Endothelial cell of hepatic sinusoid (primary cell): ENCODE results near the gene SELENON.

Experiments used
- in situ Hi-C: cut with HindIII; loops from 2 replicates; pipeline ENCODE4 v1.10.0; 2017; ENCODE audit warnings: low sequenced_read_pairs

SELENON gene

GRCh38 chr1:25770541-25771220 is 29.3 kb upstream of the SELENON start:
- in situ Hi-C loops = no loop called here

GRCh38 chr1:25771221-25772114 is 28.5 kb upstream of the SELENON start:
- in situ Hi-C loops = no loop called here

- in situ Hi-C loops = no loop called here
These were observed 27.8 kb upstream of the SELENON start for GRCh38 chr1:25772164-25772563.

GRCh38 chr1:25772692-25773245 is 27.2 kb upstream of the SELENON start:
- in situ Hi-C loops = no loop called here

GRCh38 chr1:25773441-25774125 is 26.4 kb upstream of the SELENON start:
- in situ Hi-C loops = no loop called here

GRCh38 chr1:25774206-25774803 is 25.7 kb upstream of the SELENON start:
- in situ Hi-C loops = no loop called here

GRCh38 chr1:25774921-25775771 is 24.8 kb upstream of the SELENON start:
- in situ Hi-C loops = no loop called here

- in situ Hi-C loops = no loop called here
These were observed 20.6 kb upstream of the SELENON start for GRCh38 chr1:25779388-25779787.

GRCh38 chr1:25779894-25780293 is 20.1 kb upstream of the SELENON start:
- in situ Hi-C loops = loop anchor here (10.0 kb wide), 1 partner anchor 185 kb away; no protein-coding TSS in a partner anchor

GRCh38 chr1:25780318-25781129 is 19.5 kb upstream of the SELENON start:
- in situ Hi-C loops = loop anchor here (10.0 kb wide), 1 partner anchor 186 kb away; no protein-coding TSS in a partner anchor

GRCh38 chr1:25781130-25781433 is 18.9 kb upstream of the SELENON start:
- in situ Hi-C loops = loop anchor here (10.0 kb wide), 1 partner anchor 186 kb away; no protein-coding TSS in a partner anchor

GRCh38 chr1:25782608-25783201 is 17.3 kb upstream of the SELENON start:
- in situ Hi-C loops = loop anchor here (10.0 kb wide), 1 partner anchor 188 kb away; no protein-coding TSS in a partner anchor

- in situ Hi-C loops = loop anchor here (5.0 to 10.0 kb wide), 2 partner anchors 32 to 190 kb away; no protein-coding TSS in a partner anchor
These were observed 15.4 kb upstream of the SELENON start for GRCh38 chr1:25784575-25785051.

GRCh38 chr1:25785333-25786067 is 14.5 kb upstream of the SELENON start:
- in situ Hi-C loops = loop anchor here (5.0 to 10.0 kb wide), 2 partner anchors 33 to 191 kb away; no protein-coding TSS in a partner anchor

- in situ Hi-C loops = loop anchor here (5.0 to 10.0 kb wide), 2 partner anchors 35 to 192 kb away; no protein-coding TSS in a partner anchor
These were observed 12.9 kb upstream of the SELENON start for GRCh38 chr1:25786887-25787759.

GRCh38 chr1:25787760-25788166 is 12.2 kb upstream of the SELENON start:
- in situ Hi-C loops = loop anchor here (5.0 to 10.0 kb wide), 2 partner anchors 35 to 193 kb away; no protein-coding TSS in a partner anchor
